ENCODE measurements around the gene SEMG1. TPM values are rescaled to one million over a fixed set of nuclear protein-coding genes. Genes with fewer than 3 reads are reported as not detected.

The SEMG1 gene
- total and polyA plus RNA-seq, 7 experiments from 2014 or later: not detected

DNA sequence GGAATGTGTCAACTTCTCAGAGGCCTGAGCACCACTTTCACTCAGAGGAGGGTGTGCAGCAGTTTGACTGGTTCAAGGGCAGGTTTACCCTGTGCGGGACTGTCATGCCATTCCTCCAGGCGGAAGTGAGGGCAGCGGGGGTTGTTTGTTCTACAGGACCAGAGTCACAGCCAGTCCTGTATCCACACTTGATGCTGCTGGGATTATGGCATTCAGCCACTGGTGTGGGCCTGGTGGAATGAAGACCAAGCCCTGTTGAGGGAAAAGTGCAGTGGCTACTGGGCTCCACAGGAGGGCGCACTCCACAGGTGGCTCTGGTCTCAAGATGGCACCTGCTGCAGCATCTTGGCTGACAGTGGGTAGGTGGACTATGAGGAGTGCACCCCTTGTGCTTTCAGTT is 29.2 kb downstream of the SEMG1 start:
- H3K9me3 ChIP-seq (ENCODE audit: control insufficient read depth in 2 of 3, low read length in 3 of 3): peaks cover 0 to 13% (median 0%) of the 10 kb centered on the region in 3 experiments
- peaks cover 0 to 5% (median 0%) of the 10 kb centered on the region in 5 donors for H3K36me3 Mint-ChIP-seq
- H3K4me1 ChIP-seq (ENCODE audit: control insufficient read depth in 2 of 2, insufficient read depth in 2 of 2, low read length in 2 of 2): no peaks in the 10 kb centered on the region
- POLR2A ChIA-PET: no interaction called here
- H3K9me3 Mint-ChIP-seq: peaks cover 0 to 33% (median 13%) of the 10 kb centered on the region in 11 donors
- peaks cover 32 to 71% (median 62%) of the 10 kb centered on the region in 5 donors for H3K27me3 Mint-ChIP-seq
- H3K27ac Mint-ChIP-seq: no peak overlapping the region
- DNase-seq (no peak), ATAC-seq (no peak)
- CTCF ChIA-PET: interaction anchor here (0.6 kb wide), 1 partner anchor 131 kb away, joined by 3 read pairs; no protein-coding TSS in a partner anchor
- H3K4me1 Mint-ChIP-seq: no peaks in the 10 kb centered on the region
- H3K4me3 Mint-ChIP-seq: no peak overlapping the region
- intact Hi-C loops (cut with micrococcal nuclease): loop anchor here in 1 of 2 donors (10.0 kb wide), 1 partner anchor 61 kb away; the partner anchor contains the start of gene PI3
- no peak overlapping the region for H3K27ac ChIP-seq (ENCODE audit: low read depth, low read length)
- H3K4me3 ChIP-seq (ENCODE audit: low read length): no peak overlapping the region
- no peaks in the 10 kb centered on the region for H3K36me3 ChIP-seq (ENCODE audit: control insufficient read depth in 2 of 3, insufficient read depth in 3 of 3, low read length in 3 of 3)
- peaks cover 0 to 7% of the 10 kb centered on the region in 2 donors for H3K27me3 ChIP-seq (ENCODE audit: control insufficient read depth in 2 of 2, insufficient read depth in 2 of 2, low read length in 2 of 2)

DNA sequence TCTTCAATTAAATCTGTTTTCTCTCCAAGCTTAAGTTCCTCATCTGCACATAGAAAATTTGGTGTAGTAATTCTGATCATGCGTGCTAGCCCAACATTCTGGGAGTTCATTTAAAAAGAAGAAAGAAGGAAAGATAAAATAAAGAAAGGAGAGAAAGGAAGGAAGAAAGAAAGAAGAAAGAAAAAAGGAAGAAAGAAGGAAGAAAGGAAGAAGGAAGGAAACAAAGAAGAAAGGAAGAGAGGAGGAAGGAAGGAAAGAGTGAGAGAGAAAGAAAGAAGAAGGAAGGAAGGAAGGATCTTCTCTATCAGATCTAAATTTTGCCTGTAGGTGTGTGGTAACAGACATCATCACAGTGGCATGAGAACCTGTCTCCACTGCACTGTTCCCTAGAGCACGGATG is 31.3 kb downstream of the SEMG1 start:
- no peaks in the 10 kb centered on the region for H3K27me3 ChIP-seq (ENCODE audit: control insufficient read depth in 2 of 2, insufficient read depth in 2 of 2, low read length in 2 of 2)
- H3K36me3 ChIP-seq (ENCODE audit: control insufficient read depth in 2 of 3, insufficient read depth in 3 of 3, low read length in 3 of 3): no peaks in the 10 kb centered on the region
- intact Hi-C loops (cut with micrococcal nuclease): loop anchor here in 1 of 2 donors (10.0 kb wide), 1 partner anchor 63 kb away; the partner anchor contains the start of gene PI3
- ATAC-seq (no peak), DNase-seq (no peak)
- no peak overlapping the region for H3K4me3 ChIP-seq (ENCODE audit: low read length)
- H3K36me3 Mint-ChIP-seq: peaks cover 0 to 5% (median 0%) of the 10 kb centered on the region in 5 donors
- H3K27me3 Mint-ChIP-seq: peaks cover 46 to 67% (median 54%) of the 10 kb centered on the region in 5 donors
- peaks cover 0 to 33% (median 13%) of the 10 kb centered on the region in 11 donors for H3K9me3 Mint-ChIP-seq
- peaks cover 0 to 13% (median 0%) of the 10 kb centered on the region in 3 experiments for H3K9me3 ChIP-seq (ENCODE audit: control insufficient read depth in 2 of 3, low read length in 3 of 3)
- H3K27ac ChIP-seq (ENCODE audit: low read depth, low read length): no peak overlapping the region
- no peak overlapping the region for H3K4me3 Mint-ChIP-seq
- H3K4me1 Mint-ChIP-seq: no peaks in the 10 kb centered on the region
- ChIA-PET POLR2A (no interaction called here), CTCF (no interaction called here)
- no peaks in the 10 kb centered on the region for H3K4me1 ChIP-seq (ENCODE audit: control insufficient read depth in 2 of 2, insufficient read depth in 2 of 2, low read length in 2 of 2)
- H3K27ac Mint-ChIP-seq: no peak overlapping the region

DNA sequence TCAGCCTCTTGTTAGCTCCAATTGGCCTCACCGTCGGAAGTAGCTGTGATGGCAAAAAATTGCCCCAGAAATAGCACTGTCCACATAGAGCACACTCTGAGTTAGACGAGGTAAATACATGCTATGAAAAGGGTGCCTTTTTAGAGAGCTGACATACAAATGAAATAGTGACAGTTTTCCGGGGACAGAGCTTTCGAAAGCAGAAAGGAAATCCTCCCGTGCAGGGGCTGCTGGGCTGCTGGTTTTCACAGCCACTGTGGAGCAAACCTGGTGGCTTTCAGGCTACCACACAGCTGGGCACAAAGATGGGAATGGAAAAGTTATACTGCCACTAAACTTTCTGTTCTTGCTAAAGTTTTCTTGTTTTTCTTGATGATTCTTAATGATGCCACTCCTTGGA is 39.3 kb downstream of the SEMG1 start:
- intact Hi-C loops (cut with micrococcal nuclease): no loop called here
- no peak overlapping the region for H3K4me3 Mint-ChIP-seq
- H3K4me1 ChIP-seq (ENCODE audit: control insufficient read depth in 2 of 2, insufficient read depth in 2 of 2, low read length in 2 of 2): no peaks in the 10 kb centered on the region
- POLR2A ChIA-PET: no interaction called here
- no peak for DNase-seq
- no peaks in the 10 kb centered on the region for H3K4me1 Mint-ChIP-seq
- H3K36me3 ChIP-seq (ENCODE audit: control insufficient read depth in 2 of 3, insufficient read depth in 3 of 3, low read length in 3 of 3): no peaks in the 10 kb centered on the region
- H3K27ac ChIP-seq (ENCODE audit: low read depth, low read length): no peak overlapping the region
- no peak overlapping the region for H3K27ac Mint-ChIP-seq
- peaks cover 0 to 4% of the 10 kb centered on the region in 2 donors for H3K27me3 ChIP-seq (ENCODE audit: control insufficient read depth in 2 of 2, insufficient read depth in 2 of 2, low read length in 2 of 2)
- no peaks in the 10 kb centered on the region for H3K9me3 Mint-ChIP-seq
- H3K36me3 Mint-ChIP-seq: no peaks in the 10 kb centered on the region
- peaks cover 46 to 86% (median 60%) of the 10 kb centered on the region in 5 donors for H3K27me3 Mint-ChIP-seq
- no peak overlapping the region for H3K4me3 ChIP-seq (ENCODE audit: low read length)
- ATAC-seq: no peak
- H3K9me3 ChIP-seq (ENCODE audit: control insufficient read depth in 2 of 3, low read length in 3 of 3): no peaks in the 10 kb centered on the region
- CTCF ChIA-PET: no interaction called here

DNA sequence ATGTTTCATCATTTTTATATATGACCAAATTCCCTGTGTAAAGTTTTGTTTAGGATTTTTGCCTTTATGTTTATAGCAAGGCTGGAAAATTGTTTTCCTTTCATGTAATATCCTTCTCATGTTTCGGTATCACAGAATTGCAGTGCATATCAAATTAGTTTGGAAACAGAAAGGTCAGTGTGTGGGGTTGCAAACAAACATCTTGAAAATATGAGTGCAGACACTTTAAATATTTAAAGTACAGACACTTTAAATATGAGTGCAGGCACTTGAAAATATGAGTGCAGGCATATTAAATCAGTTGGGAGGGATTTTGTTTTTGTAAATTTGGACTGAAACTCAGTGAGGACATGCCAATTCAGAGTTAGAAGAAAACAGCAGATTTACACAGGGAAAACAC is 41.0 kb downstream of the SEMG1 start:
- Mint-ChIP-seq H3K36me3 (no peaks in the 10 kb centered on the region), H3K4me3 (no peak overlapping the region), H3K4me1 (no peaks in the 10 kb centered on the region), H3K27me3 (peaks cover 59 to 83% (median 75%) of the 10 kb centered on the region in 5 donors), H3K9me3 (no peaks in the 10 kb centered on the region), H3K27ac (no peak overlapping the region)
- H3K9me3 ChIP-seq (ENCODE audit: control insufficient read depth in 2 of 3, low read length in 3 of 3): no peaks in the 10 kb centered on the region
- DNase-seq (no peak), ATAC-seq (no peak)
- no peaks in the 10 kb centered on the region for H3K4me1 ChIP-seq (ENCODE audit: control insufficient read depth in 2 of 2, insufficient read depth in 2 of 2, low read length in 2 of 2)
- no peaks in the 10 kb centered on the region for H3K36me3 ChIP-seq (ENCODE audit: control insufficient read depth in 2 of 3, insufficient read depth in 3 of 3, low read length in 3 of 3)
- ChIA-PET POLR2A (no interaction called here), CTCF (no interaction called here)
- intact Hi-C loops (cut with micrococcal nuclease): no loop called here
- H3K27ac ChIP-seq (ENCODE audit: low read depth, low read length): no peak overlapping the region
- H3K4me3 ChIP-seq (ENCODE audit: low read length): no peak overlapping the region
- H3K27me3 ChIP-seq (ENCODE audit: control insufficient read depth in 2 of 2, insufficient read depth in 2 of 2, low read length in 2 of 2): peaks cover 0 to 4% of the 10 kb centered on the region in 2 donors

DNA sequence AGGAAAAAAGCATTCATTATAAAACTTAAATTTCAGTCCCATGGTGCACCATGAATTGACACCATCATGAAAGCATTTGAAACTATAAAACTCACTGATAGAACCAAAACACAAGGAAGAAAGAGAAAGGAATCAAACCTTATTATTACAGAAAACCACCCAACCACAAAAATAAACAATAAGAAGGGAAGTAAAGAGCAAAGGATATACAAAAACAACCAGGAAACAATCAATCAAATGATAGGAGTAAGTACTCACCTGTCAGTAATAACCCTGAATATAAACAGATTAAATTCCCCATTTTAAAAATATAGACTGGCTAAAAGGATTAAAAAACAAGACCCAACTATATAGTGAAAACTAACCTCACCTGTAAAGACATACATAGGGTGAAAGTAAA is 41.8 kb downstream of the SEMG1 start:
- no peak for DNase-seq
- Histone ChIP-seq H3K27me3 (ENCODE audit: control insufficient read depth in 2 of 2, insufficient read depth in 2 of 2, low read length in 2 of 2) (no peaks in the 10 kb centered on the region), H3K4me1 (ENCODE audit: control insufficient read depth in 2 of 2, insufficient read depth in 2 of 2, low read length in 2 of 2) (no peaks in the 10 kb centered on the region), H3K27ac (ENCODE audit: low read depth, low read length) (no peak overlapping the region), H3K9me3 (ENCODE audit: control insufficient read depth in 2 of 3, low read length in 3 of 3) (no peaks in the 10 kb centered on the region), H3K36me3 (ENCODE audit: control insufficient read depth in 2 of 3, insufficient read depth in 3 of 3, low read length in 3 of 3) (no peaks in the 10 kb centered on the region), H3K4me3 (ENCODE audit: low read length) (no peak overlapping the region)
- no peak overlapping the region for H3K27ac Mint-ChIP-seq
- no peaks in the 10 kb centered on the region for H3K4me1 Mint-ChIP-seq
- no peaks in the 10 kb centered on the region for H3K9me3 Mint-ChIP-seq
- no peak overlapping the region for H3K4me3 Mint-ChIP-seq
- intact Hi-C loops (cut with micrococcal nuclease): no loop called here
- ATAC-seq: no peak
- CTCF ChIA-PET: no interaction called here
- peaks cover 56 to 78% (median 75%) of the 10 kb centered on the region in 5 donors for H3K27me3 Mint-ChIP-seq
- POLR2A ChIA-PET: no interaction called here
- no peaks in the 10 kb centered on the region for H3K36me3 Mint-ChIP-seq

DNA sequence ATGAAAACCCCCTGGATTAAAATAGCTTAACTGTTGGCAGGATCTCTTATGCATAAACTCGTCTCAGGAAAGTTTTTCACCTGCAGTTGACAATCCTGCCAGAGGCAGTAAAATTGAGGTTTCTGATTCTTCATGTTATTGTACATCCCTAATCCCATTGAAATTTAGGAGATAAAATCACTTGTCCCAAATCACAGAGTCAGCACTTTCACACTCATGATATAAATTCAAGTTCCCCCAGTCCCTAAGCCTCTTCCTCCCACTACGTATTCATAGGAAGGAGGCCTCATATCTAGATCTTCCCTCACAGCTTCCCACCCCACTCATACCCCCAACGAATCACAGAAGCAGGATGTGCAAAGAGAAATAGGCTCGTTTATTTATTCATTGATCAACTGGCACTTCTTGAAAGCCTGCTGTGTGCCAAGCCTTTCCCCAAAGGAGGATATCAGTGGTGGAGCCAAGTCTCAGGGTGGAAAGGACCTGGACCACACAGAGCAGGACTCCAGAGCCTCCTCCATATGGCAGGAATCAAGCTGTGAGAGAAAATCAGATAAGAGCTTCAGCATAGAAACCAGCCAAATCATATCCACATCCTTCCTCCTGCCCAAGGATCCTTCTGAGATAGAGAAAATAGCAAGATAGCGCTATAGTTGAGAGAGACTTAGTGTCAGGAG is 45.2 kb downstream of the SEMG1 start:
- H3K4me1 ChIP-seq (ENCODE audit: control insufficient read depth in 2 of 2, insufficient read depth in 2 of 2, low read length in 2 of 2): no peaks in the 10 kb centered on the region
- H3K27me3 Mint-ChIP-seq: peaks cover 40 to 62% (median 50%) of the 10 kb centered on the region in 5 donors
- H3K4me1 Mint-ChIP-seq: peaks cover 0 to 7% (median 0%) of the 10 kb centered on the region in 7 donors
- H3K4me3 ChIP-seq (ENCODE audit: low read length): no peak overlapping the region
- DNase-seq (no peak), ATAC-seq (no peak)
- ChIA-PET POLR2A (no interaction called here), CTCF (interaction anchor here (0.6 kb wide), 1 partner anchor 1126 kb away, joined by 3 read pairs; no protein-coding TSS in a partner anchor)
- H3K9me3 ChIP-seq (ENCODE audit: control insufficient read depth in 2 of 3, low read length in 3 of 3): no peaks in the 10 kb centered on the region
- H3K27me3 ChIP-seq (ENCODE audit: control insufficient read depth in 2 of 2, insufficient read depth in 2 of 2, low read length in 2 of 2): no peaks in the 10 kb centered on the region
- H3K4me3 Mint-ChIP-seq: no peak overlapping the region
- no peaks in the 10 kb centered on the region for H3K36me3 ChIP-seq (ENCODE audit: control insufficient read depth in 2 of 3, insufficient read depth in 3 of 3, low read length in 3 of 3)
- H3K36me3 Mint-ChIP-seq: no peaks in the 10 kb centered on the region
- H3K9me3 Mint-ChIP-seq: no peaks in the 10 kb centered on the region
- no peak overlapping the region for H3K27ac Mint-ChIP-seq
- intact Hi-C loops (cut with micrococcal nuclease): no loop called here
- H3K27ac ChIP-seq (ENCODE audit: low read depth, low read length): no peak overlapping the region

DNA sequence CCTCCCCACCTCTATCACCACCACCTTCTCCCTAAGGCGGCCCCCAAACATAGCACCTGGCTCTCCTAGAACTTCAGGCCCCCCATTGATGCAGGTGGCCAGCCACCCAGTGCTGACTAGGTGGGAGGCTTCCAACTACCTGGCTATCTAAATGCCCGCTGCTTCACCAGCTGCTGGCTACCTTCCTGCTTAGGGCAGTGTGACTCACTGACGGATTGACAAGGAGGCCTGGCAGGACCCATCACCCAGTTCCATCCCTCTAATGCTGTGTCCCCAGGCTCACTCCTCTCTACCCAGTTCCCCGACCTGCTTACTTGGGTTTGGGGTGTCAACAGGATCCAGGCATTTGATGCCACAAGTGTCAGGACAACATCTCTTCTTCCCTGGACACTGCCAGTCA is 46.4 kb downstream of the SEMG1 start:
- H3K4me3 Mint-ChIP-seq: no peak overlapping the region
- no peaks in the 10 kb centered on the region for H3K36me3 ChIP-seq (ENCODE audit: control insufficient read depth in 2 of 3, insufficient read depth in 3 of 3, low read length in 3 of 3)
- H3K36me3 Mint-ChIP-seq: no peaks in the 10 kb centered on the region
- no peaks in the 10 kb centered on the region for H3K9me3 ChIP-seq (ENCODE audit: control insufficient read depth in 2 of 3, low read length in 3 of 3)
- H3K27ac ChIP-seq (ENCODE audit: low read depth, low read length): no peak overlapping the region
- DNase-seq: no peak
- H3K9me3 Mint-ChIP-seq: no peaks in the 10 kb centered on the region
- no peaks in the 10 kb centered on the region for H3K27me3 ChIP-seq (ENCODE audit: control insufficient read depth in 2 of 2, insufficient read depth in 2 of 2, low read length in 2 of 2)
- ChIA-PET CTCF (interaction anchor here (1.7 kb wide), 1 partner anchor 41 kb away, joined by 4 read pairs; no protein-coding TSS in a partner anchor), POLR2A (no interaction called here)
- H3K4me3 ChIP-seq (ENCODE audit: low read length): no peak overlapping the region
- no peaks in the 10 kb centered on the region for H3K4me1 ChIP-seq (ENCODE audit: control insufficient read depth in 2 of 2, insufficient read depth in 2 of 2, low read length in 2 of 2)
- H3K27ac Mint-ChIP-seq: no peak overlapping the region
- H3K4me1 Mint-ChIP-seq: peaks cover 0 to 7% (median 0%) of the 10 kb centered on the region in 7 donors
- no peak for ATAC-seq
- intact Hi-C loops (cut with micrococcal nuclease): no loop called here
- H3K27me3 Mint-ChIP-seq: peaks cover 31 to 50% (median 39%) of the 10 kb centered on the region in 5 donors
